Islet of Langerhans (tissue), 1 donor: ENCODE data around the gene ARL6IP1.
"Not testable (repeated sequence)": the region's sequence is repeated elsewhere in the genome, so short reads cannot be mapped to it uniquely, and the experiment has no call there.

Experiments
- FAIRE-seq: peaks from one replicate; lab custom pipeline; 2011; peaks lifted over from hg19 to GRCh38; lab: Jason Lieb, UNC

The ARL6IP1 gene

DNA sequence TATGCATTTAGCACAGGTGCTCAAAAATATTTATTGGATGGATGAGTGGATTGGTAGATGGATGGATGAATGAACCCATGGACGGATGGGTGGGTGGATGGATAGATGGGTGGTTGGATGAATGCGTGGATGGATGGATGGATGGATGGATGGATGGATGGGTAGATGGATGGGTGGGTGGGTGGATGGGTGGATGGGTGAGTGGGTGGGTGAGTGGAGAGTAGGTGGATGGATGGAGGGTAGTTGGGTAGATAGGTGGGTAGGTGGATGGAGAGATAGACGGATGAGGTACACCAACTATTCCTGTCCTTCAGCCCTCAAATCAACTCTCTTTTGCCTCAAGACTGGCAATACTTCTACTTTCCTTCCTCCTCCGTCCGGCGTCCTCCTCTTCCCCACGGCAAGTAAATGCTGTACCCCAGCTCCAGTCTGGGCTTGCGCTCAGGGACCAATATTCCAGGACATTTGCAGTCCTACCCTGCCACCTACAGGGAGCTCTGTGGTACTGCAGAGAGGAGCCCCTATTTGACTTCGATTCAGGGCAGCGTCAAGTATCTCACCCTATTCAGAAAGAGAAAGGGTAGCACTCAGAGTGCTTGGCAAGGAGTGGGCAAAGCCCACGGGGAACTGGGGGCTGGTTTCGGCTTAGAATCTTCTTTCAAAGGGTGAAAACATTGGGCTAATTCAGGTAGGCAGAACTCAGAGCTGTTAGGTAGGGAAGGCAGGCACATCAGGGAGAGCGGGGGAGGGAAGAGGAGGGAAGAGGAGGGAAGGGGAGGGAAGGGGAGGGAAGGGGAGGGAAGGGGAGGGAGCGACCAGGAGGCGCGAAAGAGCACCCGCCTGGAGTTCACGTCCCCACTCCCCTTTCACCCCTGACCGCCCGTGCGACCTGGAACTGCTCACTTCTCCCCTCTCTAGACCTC is 41.5 kb downstream of the ARL6IP1 start:
- not testable (repeated sequence) for FAIRE-seq

DNA sequence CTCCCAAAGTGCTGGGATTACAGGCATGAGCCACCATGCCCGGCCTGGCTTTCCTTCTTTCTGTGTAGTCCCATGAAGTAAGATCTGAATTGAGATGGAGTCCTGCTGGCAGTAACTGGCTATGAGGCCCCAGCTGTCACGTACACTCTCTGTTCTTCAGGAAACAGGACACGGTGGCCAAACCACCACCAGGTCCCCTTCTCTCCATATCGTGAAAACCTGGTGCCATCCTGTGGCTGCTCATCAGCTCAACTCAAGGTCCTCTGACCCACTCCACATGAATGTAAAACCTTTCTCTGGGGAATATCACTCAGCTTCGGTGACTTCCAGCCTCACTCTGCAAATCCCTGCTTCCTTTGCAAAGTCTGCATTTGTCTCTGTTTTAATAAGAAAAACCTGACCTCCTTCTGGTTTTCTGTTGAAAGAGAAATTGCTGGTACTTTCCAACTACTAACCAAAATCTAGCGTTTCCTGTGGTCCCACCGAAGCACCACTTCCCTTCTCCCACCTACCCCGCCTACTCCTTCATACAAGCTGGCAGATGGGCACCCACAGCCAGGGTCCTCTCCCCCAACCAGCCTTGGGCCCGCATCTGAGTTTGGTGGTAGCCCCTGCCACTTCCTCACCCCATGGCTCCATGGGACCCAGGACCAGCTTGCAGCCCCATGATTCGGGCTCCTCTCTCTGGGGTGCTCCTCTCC is 43.2 kb downstream of the ARL6IP1 start:
- not testable (repeated sequence) for FAIRE-seq

DNA sequence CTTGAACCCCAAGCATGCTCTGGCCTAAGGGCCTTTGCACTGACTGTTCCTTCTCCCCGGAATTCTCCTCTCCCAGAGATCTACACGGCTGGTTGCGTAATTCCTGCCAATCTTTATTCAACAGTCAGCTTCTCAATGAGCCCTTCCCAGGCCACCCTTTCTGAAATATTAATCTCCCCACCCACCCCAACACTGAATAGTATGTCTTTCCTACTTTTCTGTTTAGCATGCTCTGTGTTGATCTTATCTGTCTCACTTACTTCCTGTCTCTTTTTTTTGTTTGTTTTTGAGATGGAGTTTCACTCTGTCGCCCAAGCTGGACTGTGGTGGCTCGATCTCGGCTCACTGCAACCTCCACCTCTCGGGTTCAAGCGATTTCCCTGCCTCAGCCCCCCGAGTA is 44.7 kb downstream of the ARL6IP1 start:
- FAIRE-seq: not testable (repeated sequence)

DNA sequence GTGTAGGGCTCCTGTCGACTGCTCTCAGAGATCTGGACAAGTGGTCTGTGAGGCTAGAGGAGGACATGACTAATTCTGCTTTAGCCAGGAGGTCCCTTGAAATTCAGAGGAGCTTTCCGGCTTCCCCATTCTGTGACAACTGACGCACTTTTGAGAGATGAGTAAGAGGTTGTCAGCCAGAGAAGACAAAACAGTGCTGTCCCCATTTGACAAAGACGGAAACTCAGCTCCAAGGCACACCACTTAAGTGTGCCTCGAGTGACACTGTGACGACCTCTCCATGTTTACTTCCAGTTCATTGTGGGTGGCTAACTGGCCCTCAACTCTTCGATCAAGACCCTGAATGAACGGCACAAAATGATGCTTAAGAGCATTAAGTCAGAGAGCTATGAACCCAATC is 58.5 kb downstream of the ARL6IP1 start:
- not testable (repeated sequence) for FAIRE-seq
